ENCODE data around the gene LRRC49.

GRCh38 chr15:70932397-70932796, 39.8 kb downstream of the LRRC49 start:
- TF ChIP-seq GATA3 (IDR thresholded peaks at IDR 0.05; ENCODE audit: low read depth, low read length), result no peak
- no peak for TF ChIP-seq GATA2 (IDR thresholded peaks at IDR 0.05; ENCODE audit: low read depth, low read length)

Measured in SH-SY5Y (cell line).